Cardiac muscle cell (in vitro differentiated cells and primary cell): ENCODE measurements around the gene KDM7A. TPM values are rescaled to one million over a fixed set of nuclear protein-coding genes. Genes with fewer than 3 reads are reported as not detected.

ENCODE experiments used
- DNase-seq, 2 donors: peaks; one replicate each; pipeline versions ENCODE4 v3.0.0 to v3.0.0-alpha.2; 2010 to 2017; ENCODE audit warnings: low read depth in 1 of 2, low spot score in 1 of 2
- H3K27ac ChIP-seq: fragments of 200-600 bp; sonication (generic); 2 replicates; pipeline ENCODE4 v1.5.1; 2016
- H3K27me3 ChIP-seq: fragments of 200-600 bp; sonication (generic); 2 replicates; pipeline ENCODE4 v1.6.0; 2016; ENCODE audit warnings: control low read depth
- H3K36me3 ChIP-seq: fragments of 200-600 bp; sonication (generic); 2 replicates; pipeline ENCODE4 v1.5.1; 2016; ENCODE audit warnings: control low read depth
- H3K4me1 ChIP-seq: fragments of 200-600 bp; sonication (generic); 2 replicates; pipeline ENCODE4 v1.8.1; 2017; ENCODE audit warnings: low read depth, mild to moderate bottlenecking, mixed run types
- H3K4me3 ChIP-seq: fragments of 200-600 bp; sonication (generic); 2 replicates; pipeline ENCODE4 v1.5.1; 2016; ENCODE audit warnings: mild to moderate bottlenecking
- H3K9me3 ChIP-seq: fragments of 200-600 bp; sonication (generic); 2 replicates; pipeline ENCODE4 v1.5.1; 2017; ENCODE audit warnings: low read depth, mild to moderate bottlenecking, control low read depth
- polyA plus RNA-seq: library from polyadenylated mRNA; unstranded; fragments of >200 nt; fragmentation: Nextera tagmentation; extraction: Ambion mirVana; gene quantifications from 2 replicates; pipeline ENCODE4 v1.2.1, GENCODE V29; 2016
- total RNA-seq: library from RNA; depleted of rRNA; stranded (reverse); fragments of >200 nt; gene quantifications from 2 replicates; pipeline ENCODE4 v1.2.3, GENCODE V29; 2016
- TF ChIP-seq, protein P1 (sequence below): IDR thresholded peaks from 2 replicates; pipeline ENCODE4 v1.5.1; 2012; ENCODE audit warnings: low read depth, mild to moderate bottlenecking, low read length

KDM7A gene
- total and polyA plus RNA-seq, 2 experiments from 2014 or later: 1.9 to 7.5 TPM

DNA sequence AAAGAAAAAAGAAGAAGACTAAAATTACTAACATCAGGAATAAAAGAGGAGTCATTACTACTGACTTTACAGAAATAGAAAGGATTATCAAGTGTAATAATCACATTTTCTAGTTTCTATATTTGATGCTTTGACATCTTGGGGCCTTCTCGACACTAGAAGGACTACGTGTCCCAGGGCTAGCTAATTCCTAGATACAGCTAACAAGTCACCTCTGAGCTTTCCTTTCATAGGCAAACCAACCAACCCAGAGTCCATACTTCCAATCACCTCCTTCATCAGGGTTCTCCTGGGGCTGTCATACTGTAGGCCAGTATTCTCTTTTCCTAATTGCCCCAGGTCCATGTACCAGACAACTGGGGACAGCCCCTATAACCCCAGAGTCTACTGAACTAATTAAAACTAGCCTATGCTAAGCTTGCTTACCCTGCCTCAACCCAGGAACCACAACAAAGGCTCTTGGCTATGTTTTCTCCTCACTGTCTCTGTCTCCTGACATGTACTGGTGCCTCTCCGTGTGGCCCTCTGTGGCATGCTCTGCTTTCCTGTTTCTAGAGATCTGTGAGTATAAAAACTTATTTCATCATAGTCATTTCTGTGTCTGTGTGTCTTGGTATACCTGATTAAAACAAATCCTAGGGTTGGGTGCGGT lies 107.4 kb downstream of the KDM7A start:
- Histone ChIP-seq H3K27me3 (no peaks in the 10 kb centered on the region), H3K4me1 (no peaks in the 10 kb centered on the region), H3K9me3 (no peaks in the 10 kb centered on the region), H3K4me3 (no peak overlapping the region), H3K27ac (no peak overlapping the region), H3K36me3 (no peaks in the 10 kb centered on the region)
- DNase-seq: no peak
- TF ChIP-seq, protein P1, sequence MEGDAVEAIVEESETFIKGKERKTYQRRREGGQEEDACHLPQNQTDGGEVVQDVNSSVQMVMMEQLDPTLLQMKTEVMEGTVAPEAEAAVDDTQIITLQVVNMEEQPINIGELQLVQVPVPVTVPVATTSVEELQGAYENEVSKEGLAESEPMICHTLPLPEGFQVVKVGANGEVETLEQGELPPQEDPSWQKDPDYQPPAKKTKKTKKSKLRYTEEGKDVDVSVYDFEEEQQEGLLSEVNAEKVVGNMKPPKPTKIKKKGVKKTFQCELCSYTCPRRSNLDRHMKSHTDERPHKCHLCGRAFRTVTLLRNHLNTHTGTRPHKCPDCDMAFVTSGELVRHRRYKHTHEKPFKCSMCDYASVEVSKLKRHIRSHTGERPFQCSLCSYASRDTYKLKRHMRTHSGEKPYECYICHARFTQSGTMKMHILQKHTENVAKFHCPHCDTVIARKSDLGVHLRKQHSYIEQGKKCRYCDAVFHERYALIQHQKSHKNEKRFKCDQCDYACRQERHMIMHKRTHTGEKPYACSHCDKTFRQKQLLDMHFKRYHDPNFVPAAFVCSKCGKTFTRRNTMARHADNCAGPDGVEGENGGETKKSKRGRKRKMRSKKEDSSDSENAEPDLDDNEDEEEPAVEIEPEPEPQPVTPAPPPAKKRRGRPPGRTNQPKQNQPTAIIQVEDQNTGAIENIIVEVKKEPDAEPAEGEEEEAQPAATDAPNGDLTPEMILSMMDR: no peak

DNA sequence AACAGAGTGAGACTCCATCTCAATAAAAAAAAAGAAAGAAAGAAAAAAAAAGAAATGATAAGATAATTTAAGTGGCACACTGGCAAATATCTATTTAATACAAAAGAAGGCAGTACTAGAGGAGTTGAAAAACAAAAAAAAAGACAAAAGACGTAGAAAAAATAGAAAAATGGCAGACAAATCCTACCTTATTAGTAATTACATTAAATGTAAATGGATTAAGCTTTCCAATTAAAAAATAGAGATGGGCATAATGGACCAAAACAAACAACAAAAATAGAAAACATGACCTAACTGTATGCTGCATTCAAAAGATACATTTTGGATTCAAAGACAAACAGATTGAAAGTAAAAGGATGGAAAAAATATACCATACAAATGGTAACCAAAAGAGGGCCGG lies 108.8 kb downstream of the KDM7A start:
- no peak for DNase-seq
- peaks cover 10% of the 10 kb centered on the region for H3K27me3 ChIP-seq
- TF ChIP-seq, protein P1: no peak
- H3K27ac ChIP-seq: no peak overlapping the region
- no peaks in the 10 kb centered on the region for H3K4me1 ChIP-seq
- H3K9me3 ChIP-seq: no peaks in the 10 kb centered on the region
- no peak overlapping the region for H3K4me3 ChIP-seq
- H3K36me3 ChIP-seq: no peaks in the 10 kb centered on the region

DNA sequence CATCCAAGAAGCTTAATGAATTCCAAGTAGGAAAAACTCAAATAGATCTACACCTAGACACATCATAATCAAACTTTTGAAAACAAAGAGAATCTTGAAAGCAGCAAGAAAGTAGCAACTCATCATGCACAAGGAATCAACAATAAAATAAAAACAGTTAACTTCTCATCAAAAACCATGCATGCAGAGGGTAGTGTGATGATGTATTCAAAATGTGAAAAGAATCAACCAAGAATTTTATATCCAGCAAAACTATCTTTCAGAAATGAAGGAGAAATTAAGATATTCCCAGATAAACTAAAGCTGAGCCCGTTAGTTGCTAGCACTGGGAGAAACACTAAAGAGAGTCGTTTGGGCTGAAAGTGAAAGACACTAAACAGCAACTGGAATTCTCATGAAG lies 109.7 kb downstream of the KDM7A start:
- peaks cover 19% of the 10 kb centered on the region for H3K27me3 ChIP-seq
- no peak for DNase-seq
- H3K4me1 ChIP-seq: no peaks in the 10 kb centered on the region
- H3K27ac ChIP-seq: no peak overlapping the region
- H3K9me3 ChIP-seq: no peaks in the 10 kb centered on the region
- no peak overlapping the region for H3K4me3 ChIP-seq
- H3K36me3 ChIP-seq: no peaks in the 10 kb centered on the region
- TF ChIP-seq, protein P1: no peak

DNA sequence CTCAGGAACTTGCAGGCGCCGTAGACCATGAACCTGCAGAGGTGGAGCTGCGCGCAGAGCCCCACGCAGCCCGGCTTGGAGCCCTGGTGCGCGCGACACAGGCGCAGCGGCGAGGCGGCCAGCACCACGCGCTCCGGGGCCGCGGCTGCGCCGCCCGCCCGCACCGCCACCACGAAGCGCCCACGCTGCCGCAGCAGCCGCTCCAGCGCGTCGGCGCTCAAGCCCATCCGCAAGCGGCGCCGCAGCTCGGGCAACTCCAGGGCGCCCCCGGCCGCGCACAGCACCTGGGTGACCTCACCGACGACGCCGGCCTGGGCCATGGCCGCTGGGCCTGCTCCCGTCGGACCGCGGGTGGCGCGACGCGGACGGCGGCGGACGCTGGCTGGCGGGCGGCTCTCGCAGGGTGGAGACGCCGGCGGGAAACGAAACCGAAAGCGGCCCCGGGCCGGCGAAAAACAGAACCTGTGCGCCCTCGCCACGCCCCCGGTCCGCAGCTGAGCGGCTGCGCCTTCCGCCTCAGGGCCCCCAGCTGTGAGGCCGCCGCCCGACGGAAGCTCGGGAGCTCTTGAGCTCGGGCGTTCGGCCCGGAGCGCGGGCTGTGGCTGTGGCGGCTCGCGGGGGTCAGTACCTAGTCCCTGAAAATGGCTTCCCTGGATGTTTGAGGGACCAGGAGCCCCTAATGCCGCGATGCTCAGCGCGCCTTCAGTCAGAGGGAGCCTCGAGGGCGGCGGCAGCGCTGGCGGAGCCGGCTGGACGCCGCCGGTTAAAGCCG lies 114.1 kb downstream of the KDM7A start, which contains the start of gene PARP12:
Gene PARP12, minus strand, starts transcription at position 424 of the 772 bp plus-strand sequence. Its CDS starts 104 bp downstream, at position 320.
- H3K36me3 ChIP-seq: no peaks in the 10 kb centered on the region
- peak; percentile 52 to 91 for DNase-seq
- H3K4me1 ChIP-seq: peaks cover 5% of the 10 kb centered on the region
- peak within 1 kb of the TSS; percentile 36 for H3K4me3 ChIP-seq
- H3K9me3 ChIP-seq: no peaks in the 10 kb centered on the region
- TF ChIP-seq, protein P1: no peak
- H3K27me3 ChIP-seq: peaks cover 23% of the 10 kb centered on the region
- H3K27ac ChIP-seq: no peak within 1 kb of the TSS

DNA sequence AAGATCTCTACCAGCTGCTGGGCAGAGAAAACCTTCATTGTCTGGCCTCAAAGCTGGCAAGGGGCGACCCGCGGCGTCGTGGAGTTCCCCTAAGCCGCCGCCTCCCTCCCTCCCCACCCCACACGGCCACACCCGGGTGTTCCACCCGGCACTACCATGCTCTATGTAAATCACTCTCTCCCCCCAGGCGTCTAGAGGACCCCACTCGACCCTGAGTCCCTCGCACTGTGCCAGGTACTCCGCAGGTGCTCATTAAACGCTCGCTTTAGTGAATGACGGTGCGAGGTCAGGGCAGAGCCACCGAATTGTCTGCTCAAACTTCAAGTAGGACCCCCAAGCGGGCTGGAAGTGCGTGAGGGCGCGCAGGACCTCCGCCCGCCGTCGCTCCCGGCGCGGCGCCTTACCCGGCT lies 114.7 kb downstream of the KDM7A start:
- no peak overlapping the region for H3K27ac ChIP-seq

More for the DNA sequence above, 114.7 kb downstream of the KDM7A start:
- peaks cover 23% of the 10 kb centered on the region for H3K27me3 ChIP-seq
- peaks cover 5% of the 10 kb centered on the region for H3K4me1 ChIP-seq
- no peaks in the 10 kb centered on the region for H3K36me3 ChIP-seq
- DNase-seq: peak in 1 of 2 donors; percentile 9
- TF ChIP-seq, protein P1: no peak
- H3K4me3 ChIP-seq: peak overlapping the region; percentile 36
- no peaks in the 10 kb centered on the region for H3K9me3 ChIP-seq
